Mesothelial cell of epicardium (in vitro differentiated cells): ENCODE data around the gene FAT1. TPM values are rescaled to one million over a fixed set of nuclear protein-coding genes. Genes with fewer than 3 reads are reported as not detected.

Experiments
- DNase-seq, 2 experiments: peaks; one replicate each; pipeline ENCODE4 v3.0.0; 2021; ENCODE audit warnings: low spot score in 2 of 2; ENCODE audit not compliant: unreplicated experiment in 2 of 2
- H3K27ac Mint-ChIP-seq: 2 replicates; pipeline ENCODE4 v1.8.0; 2021; ENCODE audit warnings: mixed read lengths
- H3K27me3 Mint-ChIP-seq: 2 replicates; pipeline ENCODE4 v1.8.0; 2021; ENCODE audit warnings: low read depth, mixed read lengths
- H3K36me3 Mint-ChIP-seq: 2 replicates; pipeline ENCODE4 v1.8.0; 2021; ENCODE audit warnings: mixed read lengths
- H3K4me1 Mint-ChIP-seq: 2 replicates; pipeline ENCODE4 v1.8.0; 2021; ENCODE audit warnings: mixed read lengths
- H3K4me3 Mint-ChIP-seq: 2 replicates; pipeline ENCODE4 v1.8.0; 2021; ENCODE audit warnings: mild to moderate bottlenecking, moderate library complexity, mixed read lengths
- H3K9me3 Mint-ChIP-seq: 2 replicates; pipeline ENCODE4 v1.8.0; 2021; ENCODE audit warnings: mixed read lengths
- CTCF ChIP-seq: fragments of 200-600 bp; sonication (generic); IDR thresholded peaks from one replicate; pipeline ENCODE4 v1.5.0; 2021; ENCODE audit warnings: antibody characterized with exemption; ENCODE audit not compliant: unreplicated experiment
- total RNA-seq: library from RNA; stranded (reverse); gene quantifications from 3 replicates; pipeline ENCODE4 v1.2.1, GENCODE V29; 2021

FAT1 gene
- total RNA-seq, 1 donor from 2014 or later: 224 TPM

GRCh38 chr4:186644737-186645261 is 78.9 kb downstream of the FAT1 start:
- Mint-ChIP-seq H3K27ac (no peak overlapping the region), H3K4me1 (peaks cover 11% of the 10 kb centered on the region), H3K27me3 (no peaks in the 10 kb centered on the region), H3K4me3 (no peak overlapping the region), H3K9me3 (no peaks in the 10 kb centered on the region), H3K36me3 (peaks cover 18% of the 10 kb centered on the region)
- DNase-seq: no peak
- no peak for TF ChIP-seq CTCF

GRCh38 chr4:186644311-186644638 is 79.4 kb downstream of the FAT1 start:
- no peaks in the 10 kb centered on the region for H3K27me3 Mint-ChIP-seq
- peaks cover 11% of the 10 kb centered on the region for H3K4me1 Mint-ChIP-seq
- H3K36me3 Mint-ChIP-seq: peaks cover 20% of the 10 kb centered on the region
- TF ChIP-seq CTCF: no peak
- no peak overlapping the region for H3K27ac Mint-ChIP-seq
- H3K4me3 Mint-ChIP-seq: no peak overlapping the region
- no peaks in the 10 kb centered on the region for H3K9me3 Mint-ChIP-seq
- DNase-seq: no peak

GRCh38 chr4:186643501-186644310 is 80.0 kb downstream of the FAT1 start:
- Mint-ChIP-seq H3K36me3 (peaks cover 18% of the 10 kb centered on the region), H3K4me1 (peaks cover 11% of the 10 kb centered on the region), H3K27ac (no peak overlapping the region), H3K4me3 (no peak overlapping the region), H3K27me3 (no peaks in the 10 kb centered on the region), H3K9me3 (no peaks in the 10 kb centered on the region)
- DNase-seq: no peak
- no peak for TF ChIP-seq CTCF

- Mint-ChIP-seq H3K36me3 (peaks cover 18% of the 10 kb centered on the region), H3K9me3 (no peaks in the 10 kb centered on the region), H3K4me3 (no peak overlapping the region), H3K27ac (no peak overlapping the region), H3K27me3 (no peaks in the 10 kb centered on the region), H3K4me1 (peaks cover 11% of the 10 kb centered on the region)
- no peak for TF ChIP-seq CTCF
- no peak for DNase-seq
These were observed 80.7 kb downstream of the FAT1 start for GRCh38 chr4:186642998-186643397.

- H3K27ac Mint-ChIP-seq: no peak overlapping the region
- no peak for TF ChIP-seq CTCF
- H3K27me3 Mint-ChIP-seq: no peaks in the 10 kb centered on the region
- H3K9me3 Mint-ChIP-seq: no peaks in the 10 kb centered on the region
- H3K36me3 Mint-ChIP-seq: peaks cover 16% of the 10 kb centered on the region
- DNase-seq: no peak
- peaks cover 11% of the 10 kb centered on the region for H3K4me1 Mint-ChIP-seq
- H3K4me3 Mint-ChIP-seq: no peak overlapping the region
These were observed 81.1 kb downstream of the FAT1 start for GRCh38 chr4:186642530-186642929.
